Islet precursor cell (in vitro differentiated cells): ENCODE measurements around the gene UNC13B.

Experiments
- DNase-seq: peaks from one replicate; pipeline ENCODE4 v3.0.0-alpha.2; 2018

UNC13B gene

DNA sequence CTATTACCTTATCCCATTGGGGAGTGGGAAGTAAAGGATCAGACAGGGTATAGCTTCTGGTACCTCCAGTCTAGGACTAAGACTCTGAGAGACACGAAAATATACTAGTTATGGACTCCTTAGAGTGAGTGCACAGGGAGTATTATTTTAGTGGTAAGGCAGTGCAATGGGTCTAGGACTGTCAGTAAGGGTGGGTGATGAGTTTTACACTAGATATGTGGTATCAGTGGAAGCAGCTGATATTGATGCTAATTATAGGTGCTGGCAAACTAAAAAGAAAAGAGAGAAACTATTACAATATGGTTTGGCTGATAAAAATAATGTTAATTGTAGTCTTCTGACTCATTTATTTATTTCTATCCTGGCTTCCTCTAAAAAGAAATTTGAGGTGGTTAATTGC, 118.6 kb downstream of the UNC13B start:
- DNase-seq, result no peak

GRCh38 chr9:35285731-35286130, 123.9 kb downstream of the UNC13B start:
- DNase-seq, result no peak

GRCh38 chr9:35286381-35286780, 124.6 kb downstream of the UNC13B start:
- DNase-seq, result no peak

DNA sequence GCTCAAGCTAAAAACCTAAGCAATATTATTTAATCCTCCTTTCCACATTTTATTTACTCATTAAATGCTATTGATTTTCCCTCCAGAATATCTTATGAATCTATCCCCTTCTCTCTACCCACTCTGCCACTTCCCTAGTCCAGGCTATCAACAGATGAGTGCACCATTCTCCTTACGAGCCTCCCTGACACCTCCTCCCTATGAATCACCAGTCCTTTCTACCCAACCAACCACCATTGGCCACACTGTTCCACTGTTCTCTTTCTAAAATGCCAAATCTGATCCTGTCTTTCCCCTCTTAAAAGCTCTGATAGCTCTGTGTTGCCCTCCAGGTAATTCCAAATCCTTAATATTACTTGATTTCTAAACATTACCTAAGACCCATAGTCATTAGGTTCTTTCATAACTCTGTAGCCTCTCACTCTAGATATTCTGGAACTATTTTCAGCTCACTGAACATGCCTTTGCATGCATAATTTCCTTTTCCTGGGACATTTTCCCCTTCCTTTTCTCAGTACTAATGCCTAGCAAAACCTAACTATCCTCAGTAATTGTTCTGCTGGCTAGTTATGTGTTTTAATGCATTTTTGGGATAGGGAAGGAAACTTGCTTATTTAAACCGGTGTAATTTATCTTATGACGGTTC, 126.3 kb downstream of the UNC13B start:
- DNase-seq, result no peak

DNA sequence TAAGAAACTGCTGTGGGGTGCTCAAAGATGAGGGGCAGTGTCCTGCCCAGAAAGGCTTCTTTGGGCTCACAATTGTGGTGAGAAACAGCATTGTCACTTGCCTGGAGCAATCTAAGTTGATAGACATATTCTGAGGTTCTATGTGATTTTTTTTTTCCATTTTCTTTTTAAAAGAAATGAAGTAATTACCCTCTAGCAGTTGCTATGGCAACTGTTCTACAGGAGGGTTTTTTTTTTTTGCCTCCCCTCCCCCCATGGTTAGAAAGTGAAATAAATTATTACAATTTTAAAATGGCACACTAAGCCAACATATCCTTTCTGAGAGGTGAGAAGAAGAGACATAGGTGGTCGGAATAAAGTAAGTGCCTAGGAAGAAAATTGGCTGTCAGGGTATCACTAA, 127.0 kb downstream of the UNC13B start:
- DNase-seq, result no peak

DNA sequence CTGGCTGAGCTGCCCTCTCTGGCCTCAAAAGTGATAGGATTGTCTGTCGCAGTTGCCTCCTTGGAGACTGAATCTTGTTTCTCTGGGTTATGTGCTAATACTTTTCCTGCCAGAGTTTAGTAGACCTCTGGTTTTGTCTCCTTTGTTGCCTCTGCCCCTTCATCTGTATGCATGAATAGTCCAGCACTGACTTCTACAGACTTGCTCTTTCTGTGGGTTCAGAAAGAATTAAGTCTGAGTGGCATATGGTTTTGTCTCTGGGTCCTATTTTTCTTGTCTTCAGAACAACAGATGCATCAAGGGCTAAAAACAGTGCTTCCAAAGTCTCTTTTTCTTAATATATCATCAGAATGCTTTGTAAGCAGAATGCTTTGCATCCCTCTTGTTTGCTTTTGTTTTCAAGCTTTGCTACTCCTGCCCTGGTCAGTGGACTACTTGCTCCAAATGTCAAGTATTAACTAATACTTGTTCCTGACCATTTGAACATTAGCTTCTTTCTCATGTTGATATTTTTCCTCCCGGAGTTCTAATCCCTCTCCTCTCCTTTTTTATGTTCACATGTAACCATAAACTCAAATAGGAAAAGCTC, 131.7 kb downstream of the UNC13B start:
- DNase-seq, result no peak

- DNase-seq, result no peak
Measured at GRCh38 chr9:35294066-35294465, 132.3 kb downstream of the UNC13B start.

- DNase-seq, result no peak
Measured at GRCh38 chr9:35294556-35294955, 132.7 kb downstream of the UNC13B start.

DNA sequence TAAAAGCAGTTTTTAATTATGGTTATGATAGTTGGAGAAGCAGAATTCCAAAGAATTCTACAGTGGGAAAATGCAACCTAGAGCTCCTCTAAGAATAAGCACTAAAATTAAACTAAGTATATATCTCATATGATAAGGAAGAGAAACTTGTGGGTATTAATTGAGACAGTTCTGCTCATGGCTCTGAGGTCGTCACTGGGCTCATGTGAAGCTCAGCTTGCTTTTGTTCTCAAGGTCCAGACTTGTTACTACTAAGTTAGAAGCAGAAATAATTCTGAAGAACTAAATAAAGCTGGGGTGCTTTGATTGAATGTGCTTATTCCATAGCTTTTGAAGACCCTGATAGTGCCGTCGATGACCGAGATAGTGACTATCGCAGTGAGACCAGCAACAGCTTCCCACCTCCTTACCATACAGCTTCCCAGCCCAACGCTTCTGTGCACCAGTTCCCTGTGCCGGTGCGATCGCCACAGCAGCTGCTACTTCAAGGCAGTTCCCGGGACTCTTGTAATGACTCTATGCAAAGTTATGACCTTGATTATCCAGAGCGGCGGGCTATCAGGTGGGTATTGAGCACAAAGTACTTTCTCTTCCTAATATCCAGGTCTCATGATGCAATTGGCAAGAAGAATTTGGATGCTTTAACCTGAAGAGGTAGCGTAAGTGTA, 133.7 kb downstream of the UNC13B start:
- DNase-seq, result no peak

- DNase-seq, result no peak
Measured at GRCh38 chr9:35303567-35303966, 141.8 kb downstream of the UNC13B start.

- DNase-seq, result no peak
Measured at GRCh38 chr9:35306283-35306682, 144.5 kb downstream of the UNC13B start.

DNA sequence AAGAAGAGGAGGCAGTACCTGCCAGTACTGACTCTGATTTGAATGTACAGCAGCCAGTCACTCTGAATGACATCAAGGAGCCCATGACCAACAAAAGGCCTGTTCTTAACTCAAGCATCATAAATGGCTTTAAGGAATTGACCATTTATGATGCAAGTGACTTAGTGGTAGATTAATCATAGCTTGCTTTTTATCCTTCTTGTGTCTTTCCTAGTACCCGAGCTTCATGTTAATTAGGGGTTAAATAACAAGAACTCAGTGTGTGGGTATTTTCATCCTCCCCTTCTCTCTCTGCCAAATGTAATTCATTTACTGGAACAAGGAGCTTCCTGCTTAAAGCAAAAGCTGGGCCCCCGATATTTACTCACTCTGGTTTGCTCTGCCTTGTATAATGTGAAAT, 146.5 kb downstream of the UNC13B start:
- no peak for DNase-seq

GRCh38 chr9:35311891-35312639, 150.3 kb downstream of the UNC13B start:
- DNase-seq, result no peak

DNA sequence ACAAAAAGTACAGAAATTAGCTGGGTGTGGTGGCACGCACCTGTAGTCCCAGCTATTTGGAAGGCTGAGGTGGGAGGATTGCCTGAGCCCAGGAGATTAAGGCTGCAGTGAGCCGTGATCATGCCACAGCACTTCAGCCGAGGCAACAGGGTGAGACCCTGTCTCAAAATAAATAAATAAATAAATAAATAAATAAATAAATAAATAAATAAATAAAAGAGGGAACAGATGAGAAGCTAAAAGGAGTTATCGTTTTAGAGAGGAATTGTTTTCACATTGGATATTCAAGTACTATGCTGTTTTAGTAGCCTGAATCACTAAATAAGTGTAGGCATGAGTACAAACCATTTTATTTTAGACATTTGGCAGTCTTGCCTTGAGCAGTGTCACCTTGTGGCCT, 151.7 kb downstream of the UNC13B start:
- no peak for DNase-seq

GRCh38 chr9:35313916-35314315, 152.1 kb downstream of the UNC13B start:
- DNase-seq, result no peak

GRCh38 chr9:35318741-35319140, 156.9 kb downstream of the UNC13B start:
- DNase-seq, result no peak

- no peak for DNase-seq
Measured at GRCh38 chr9:35322075-35322885, 160.5 kb downstream of the UNC13B start.

DNA sequence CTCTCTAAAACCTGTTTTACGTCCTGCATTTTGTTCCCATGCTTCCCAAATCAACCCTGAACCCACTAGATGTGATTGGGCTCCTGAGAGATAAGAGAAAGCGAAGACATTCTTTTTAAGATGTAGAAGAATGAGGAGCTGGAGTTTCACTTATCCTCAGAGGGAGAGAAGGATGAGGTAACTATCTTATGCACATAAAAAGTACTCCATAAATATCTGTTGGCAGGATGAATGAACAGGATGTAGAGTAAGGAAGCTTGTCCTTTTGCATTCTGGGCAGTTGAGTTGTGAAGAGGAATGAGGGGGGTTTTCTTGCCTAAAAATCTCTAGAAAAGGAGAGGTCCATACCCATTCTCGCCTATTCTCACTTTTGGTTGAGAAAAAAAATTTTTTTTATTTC, 163.2 kb downstream of the UNC13B start:
- no peak for DNase-seq

GRCh38 chr9:35333551-35333950, 171.7 kb downstream of the UNC13B start:
- no peak for DNase-seq

GRCh38 chr9:35335164-35335563, 173.4 kb downstream of the UNC13B start:
- DNase-seq, result no peak

DNA sequence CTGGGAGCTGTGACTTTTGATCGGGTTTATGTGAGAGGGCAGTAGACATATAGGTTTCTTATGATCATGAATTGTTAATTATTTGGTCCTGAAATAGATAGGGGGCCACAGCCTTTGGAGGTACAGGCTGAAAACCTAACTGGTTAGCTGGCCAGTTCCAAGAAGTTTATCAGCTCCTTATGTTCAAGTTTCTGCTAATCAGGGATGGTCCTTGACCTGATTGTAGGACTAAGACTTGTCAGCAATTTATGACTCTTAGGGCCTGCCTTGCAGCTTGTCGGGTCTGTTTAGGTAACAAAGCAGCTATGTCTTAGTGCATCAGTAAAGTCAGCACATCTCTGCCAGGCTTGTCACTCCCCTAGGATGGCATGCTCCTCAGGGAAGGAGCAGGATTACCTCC, 176.3 kb downstream of the UNC13B start:
- DNase-seq, result no peak

DNA sequence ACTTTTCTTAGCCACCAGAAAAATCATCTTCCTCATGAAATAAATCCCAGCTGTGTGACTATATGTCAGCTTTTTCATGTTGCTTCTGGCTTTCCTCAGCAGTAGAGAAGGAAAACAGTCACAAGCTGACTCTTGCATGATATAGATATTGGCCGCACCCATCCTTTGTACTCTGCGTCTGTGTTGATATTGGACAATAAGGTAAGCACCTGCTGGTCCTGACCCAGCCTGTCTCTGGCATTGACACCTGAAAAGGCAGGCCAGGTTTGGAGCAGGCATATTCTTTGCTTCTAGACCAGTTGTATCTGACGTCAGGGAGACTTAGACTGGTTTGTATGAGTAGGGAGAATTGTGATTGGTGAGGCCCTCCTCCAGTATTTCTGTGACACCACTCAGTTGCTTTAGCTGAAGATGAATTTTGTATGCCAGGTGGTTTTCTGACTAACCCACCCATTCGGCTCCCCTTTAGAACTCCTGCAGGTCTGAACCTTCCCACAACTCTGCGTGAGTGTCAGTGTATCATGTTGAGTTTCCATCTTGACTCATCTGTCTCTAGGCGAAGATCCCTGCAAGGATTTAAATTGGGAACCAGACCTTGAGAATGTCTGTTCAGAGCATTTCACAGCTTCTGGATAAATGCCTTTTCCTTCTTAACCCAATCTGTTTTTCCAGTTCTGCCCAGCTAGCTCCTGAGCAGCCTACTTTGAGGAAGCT, 176.9 kb downstream of the UNC13B start:
- DNase-seq, result no peak
